Fibroblast of lung (primary cell): ENCODE data around the gene INSYN2B. TPM values are rescaled to one million over a fixed set of nuclear protein-coding genes. Genes with fewer than 3 reads are reported as not detected.

Source experiments
- DNase-seq, 2 donors: peaks; one replicate each; pipeline versions ENCODE4 v3.0.0 to v3.0.0-alpha.2; 2010; ENCODE audit warnings: low read depth in 2 of 2
- H2AFZ ChIP-seq: 2 replicates; pipeline ENCODE4 v1.5.1; 2012; ENCODE audit warnings: low read length, control low read depth, inconsistent platforms
- H3K27ac ChIP-seq: 2 replicates; pipeline ENCODE4 v1.5.1; 2011; ENCODE audit warnings: low read length, control low read depth; ENCODE audit not compliant: insufficient read depth
- H3K27me3 ChIP-seq: 2 replicates; pipeline ENCODE4 v1.5.1; 2011; ENCODE audit warnings: mild to moderate bottlenecking, low read length; ENCODE audit not compliant: control insufficient read depth, insufficient read depth
- H3K36me3 ChIP-seq: 2 replicates; pipeline ENCODE4 v1.5.1; 2011; ENCODE audit warnings: low read length; ENCODE audit not compliant: control insufficient read depth, insufficient read depth
- H3K4me1 ChIP-seq: 2 replicates; pipeline ENCODE4 v1.5.1; 2011; ENCODE audit warnings: low read length; ENCODE audit not compliant: control insufficient read depth, insufficient read depth; ENCODE audit errors: extremely low read depth
- H3K4me2 ChIP-seq: 2 replicates; pipeline ENCODE4 v1.5.1; 2011; ENCODE audit warnings: low read length, control low read depth; ENCODE audit not compliant: insufficient read depth; ENCODE audit errors: extremely low read depth
- H3K4me3 ChIP-seq, 4 experiments: fragments of 200-600 bp in 1 of 4; sonication (generic) in 1 of 4; replicated peaks in 1 of 4; 2 replicates each; pipeline ENCODE4 v1.5.1; 2011 to 2016; ENCODE audit warnings: low read length in 4 of 4, low read depth in 3 of 4, mild to moderate bottlenecking in 3 of 4, control low read depth in 2 of 4, inconsistent platforms in 1 of 4, mixed read lengths in 1 of 4; ENCODE audit not compliant: insufficient read depth in 1 of 4; ENCODE audit errors: control extremely low read depth in 1 of 4
- H3K79me2 ChIP-seq: 2 replicates; pipeline ENCODE4 v1.5.1; 2012; ENCODE audit warnings: mild to moderate bottlenecking, low read length, inconsistent platforms; ENCODE audit not compliant: control insufficient read depth, insufficient read depth
- H3K9ac ChIP-seq: 2 replicates; pipeline ENCODE4 v1.5.1; 2011; ENCODE audit warnings: mild to moderate bottlenecking, low read length, control low read depth; ENCODE audit not compliant: insufficient read depth
- H3K9me3 ChIP-seq: 2 replicates; pipeline ENCODE4 v1.5.1; 2012; ENCODE audit warnings: low read depth, low read length; ENCODE audit not compliant: control insufficient read depth, insufficient read depth
- H4K20me1 ChIP-seq: 2 replicates; pipeline ENCODE4 v1.5.1; 2011; ENCODE audit warnings: low read length; ENCODE audit not compliant: control insufficient read depth, insufficient read depth; ENCODE audit errors: extremely low read depth
- EZH2 ChIP-seq: IDR thresholded peaks from 2 replicates; pipeline ENCODE4 v1.5.1; 2012; ENCODE audit warnings: low read length, control low read depth, mild to moderate bottlenecking; ENCODE audit errors: missing control alignments
- polyA plus RNA-seq, 2 donors: library from polyadenylated mRNA; depleted of rRNA in 1 of 2; stranded (reverse) in 1 of 2; unstranded in 1 of 2; fragments of >200 nt; gene quantifications; 2 replicates each; pipeline ENCODE4 v1.2.1, GENCODE V29; 2011 to 2012; ENCODE audit warnings: missing spikeins in 1 of 2
- total RNA-seq: library from RNA; depleted of rRNA; stranded (reverse); fragments of >200 nt; gene quantifications from 2 replicates; pipeline ENCODE4 v1.2.1, GENCODE V29; 2014
- TF ChIP-seq, protein P1 (sequence below), 2 donors: IDR thresholded peaks in 1 of 2; conservative IDR thresholded peaks in 1 of 2; 1 replicate in 1 of 2; 2 replicates in 1 of 2; pipeline ENCODE4 v1.5.1; 2011 to 2012; ENCODE audit warnings: low read length in 2 of 2, control low read depth in 1 of 2, inconsistent platforms in 1 of 2, low read depth in 1 of 2, mild to moderate bottlenecking in 1 of 2

Gene INSYN2B
- total and polyA plus RNA-seq, 2 donors (not counting 1 experiment from before 2014, with no cell fraction given): 3.6 to 6.3 TPM

DNA sequence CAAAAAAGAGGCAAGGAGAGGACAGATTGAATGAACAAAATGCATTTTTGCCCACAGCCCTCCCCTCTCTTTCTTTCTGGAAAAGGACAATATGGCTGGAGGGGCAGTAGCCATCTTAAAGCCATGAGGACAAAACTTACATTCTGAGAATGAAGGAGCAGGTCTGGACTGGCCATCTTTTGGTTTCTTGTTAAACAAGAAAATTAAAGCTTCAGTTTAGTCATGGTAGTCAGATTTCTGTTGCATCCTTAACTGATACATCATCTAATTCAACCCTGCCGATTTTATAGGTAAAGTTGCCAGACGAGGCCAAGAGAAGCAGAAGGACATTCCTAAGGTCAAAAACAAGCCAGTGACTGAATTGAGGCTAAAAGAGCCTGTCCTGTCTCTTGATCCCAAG, 31.5 kb upstream of the INSYN2B start:
- peaks cover 13% of the 10 kb centered on the region for H3K27me3 ChIP-seq
- no peaks in the 10 kb centered on the region for H3K4me1 ChIP-seq
- H3K36me3 ChIP-seq: no peaks in the 10 kb centered on the region
- H4K20me1 ChIP-seq: no peaks in the 10 kb centered on the region
- H3K4me2 ChIP-seq: no peak overlapping the region
- H3K9me3 ChIP-seq: no peaks in the 10 kb centered on the region
- TF ChIP-seq, protein P1, sequence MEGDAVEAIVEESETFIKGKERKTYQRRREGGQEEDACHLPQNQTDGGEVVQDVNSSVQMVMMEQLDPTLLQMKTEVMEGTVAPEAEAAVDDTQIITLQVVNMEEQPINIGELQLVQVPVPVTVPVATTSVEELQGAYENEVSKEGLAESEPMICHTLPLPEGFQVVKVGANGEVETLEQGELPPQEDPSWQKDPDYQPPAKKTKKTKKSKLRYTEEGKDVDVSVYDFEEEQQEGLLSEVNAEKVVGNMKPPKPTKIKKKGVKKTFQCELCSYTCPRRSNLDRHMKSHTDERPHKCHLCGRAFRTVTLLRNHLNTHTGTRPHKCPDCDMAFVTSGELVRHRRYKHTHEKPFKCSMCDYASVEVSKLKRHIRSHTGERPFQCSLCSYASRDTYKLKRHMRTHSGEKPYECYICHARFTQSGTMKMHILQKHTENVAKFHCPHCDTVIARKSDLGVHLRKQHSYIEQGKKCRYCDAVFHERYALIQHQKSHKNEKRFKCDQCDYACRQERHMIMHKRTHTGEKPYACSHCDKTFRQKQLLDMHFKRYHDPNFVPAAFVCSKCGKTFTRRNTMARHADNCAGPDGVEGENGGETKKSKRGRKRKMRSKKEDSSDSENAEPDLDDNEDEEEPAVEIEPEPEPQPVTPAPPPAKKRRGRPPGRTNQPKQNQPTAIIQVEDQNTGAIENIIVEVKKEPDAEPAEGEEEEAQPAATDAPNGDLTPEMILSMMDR (conservative IDR thresholded peaks at IDR 0.05 in 1 of 2, IDR thresholded peaks at IDR 0.05 in 1 of 2; ENCODE audit: low read depth in 1 of 2, low read length in 2 of 2): no peak
- TF ChIP-seq EZH2: no peak
- H3K79me2 ChIP-seq: no peaks in the 10 kb centered on the region
- H3K9ac ChIP-seq: no peak overlapping the region
- no peak overlapping the region for H3K4me3 ChIP-seq
- no peak for DNase-seq
- H3K27ac ChIP-seq: no peak overlapping the region
- no peak overlapping the region for H2AFZ ChIP-seq

DNA sequence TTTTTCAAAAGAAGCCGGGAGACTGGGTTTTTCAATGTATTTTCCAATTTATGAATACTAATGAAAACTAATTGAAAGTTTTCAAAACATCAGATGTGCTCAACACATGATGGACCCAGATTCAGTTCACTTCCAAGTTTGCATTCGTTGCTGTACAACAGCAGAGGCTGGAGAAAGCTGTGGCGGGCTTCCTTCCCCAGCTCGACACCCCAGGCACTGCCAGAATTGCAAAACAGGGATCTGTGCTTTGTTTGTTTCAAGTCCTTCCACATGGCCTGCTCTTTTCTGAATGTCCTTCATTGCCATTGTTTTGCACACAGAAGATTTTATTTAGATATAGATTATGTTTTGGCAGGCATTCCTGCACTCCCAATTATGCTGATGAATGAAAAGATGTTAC, 30.3 kb upstream of the INSYN2B start:
- H2AFZ ChIP-seq: no peak overlapping the region
- H3K36me3 ChIP-seq: no peaks in the 10 kb centered on the region
- no peak overlapping the region for H3K4me2 ChIP-seq
- H3K9ac ChIP-seq: no peak overlapping the region
- no peak for DNase-seq
- H3K27ac ChIP-seq: no peak overlapping the region
- no peaks in the 10 kb centered on the region for H3K9me3 ChIP-seq
- H3K4me3 ChIP-seq: no peak overlapping the region
- H3K4me1 ChIP-seq: no peaks in the 10 kb centered on the region
- no peaks in the 10 kb centered on the region for H3K79me2 ChIP-seq
- H3K27me3 ChIP-seq: peaks cover 13% of the 10 kb centered on the region
- H4K20me1 ChIP-seq: no peaks in the 10 kb centered on the region
- no peak for TF ChIP-seq EZH2
- TF ChIP-seq, protein P1 (conservative IDR thresholded peaks at IDR 0.05 in 1 of 2, IDR thresholded peaks at IDR 0.05 in 1 of 2; ENCODE audit: low read depth in 1 of 2, low read length in 2 of 2): no peak

DNA sequence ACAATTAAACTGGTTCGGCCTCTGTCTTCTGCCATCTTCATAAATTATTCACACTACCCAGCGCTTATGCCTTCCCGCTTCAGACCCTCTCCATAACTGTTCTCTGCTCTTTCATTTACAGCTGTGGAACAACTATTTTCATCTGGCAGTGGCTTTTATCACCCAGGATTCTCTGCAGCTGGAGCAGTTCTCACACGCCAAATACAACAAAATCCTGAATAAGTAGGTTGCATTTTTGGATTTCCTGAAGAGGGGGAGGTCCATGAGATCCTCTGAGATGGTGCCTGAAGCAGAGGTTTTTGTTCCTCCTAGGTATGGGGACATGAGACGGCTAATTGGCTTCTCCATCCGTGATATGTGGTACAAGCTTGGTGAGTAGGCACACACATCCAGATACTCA, 28.1 kb upstream of the INSYN2B start:
- Histone ChIP-seq H3K79me2 (no peaks in the 10 kb centered on the region), H4K20me1 (no peaks in the 10 kb centered on the region), H3K9me3 (no peaks in the 10 kb centered on the region), H3K4me2 (no peak overlapping the region), H2AFZ (no peak overlapping the region), H3K4me3 (no peak overlapping the region), H3K27ac (no peak overlapping the region), H3K9ac (no peak overlapping the region), H3K36me3 (no peaks in the 10 kb centered on the region), H3K27me3 (peaks cover 4% of the 10 kb centered on the region), H3K4me1 (no peaks in the 10 kb centered on the region)
- TF ChIP-seq, protein P1 (conservative IDR thresholded peaks at IDR 0.05 in 1 of 2, IDR thresholded peaks at IDR 0.05 in 1 of 2; ENCODE audit: low read depth in 1 of 2, low read length in 2 of 2): no peak
- TF ChIP-seq EZH2: no peak
- DNase-seq: no peak
